ELR (cell line): ENCODE results near the gene BRIP1.
A peak's percentile ranks its signal among the peaks of the same experiment; 100 is the strongest.

Source experiments
- DNase-seq: peaks from one replicate; pipeline ENCODE4 v3.0.0-alpha.2; 2015; ENCODE audit warnings: low read depth

The BRIP1 gene

DNA sequence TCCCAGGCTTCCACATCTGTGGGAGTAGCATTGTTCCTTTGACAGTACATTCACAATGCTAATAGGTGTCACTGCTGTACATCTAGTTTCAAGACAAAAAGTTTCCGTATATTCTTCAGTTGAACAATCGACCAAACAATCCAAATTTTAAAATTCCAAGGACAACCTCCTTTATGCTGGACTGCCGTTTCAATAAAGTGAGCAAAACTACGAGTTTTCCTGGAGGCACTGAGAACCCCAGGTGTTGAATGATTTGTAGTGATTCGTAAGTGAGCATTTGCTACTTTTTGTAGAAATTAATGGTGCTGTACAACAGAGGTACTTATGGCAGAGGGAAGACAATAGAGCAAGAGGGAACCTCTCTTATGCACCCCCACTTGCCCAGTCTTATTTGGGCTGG lies 201.1 kb downstream of the BRIP1 start:
- no peak for DNase-seq

- DNase-seq = no peak
Measured at GRCh38 chr17:61660746-61661485, 202.4 kb downstream of the BRIP1 start.

GRCh38 chr17:61659437-61659836 lies 203.9 kb downstream of the BRIP1 start:
- DNase-seq = peak; percentile 15

DNA sequence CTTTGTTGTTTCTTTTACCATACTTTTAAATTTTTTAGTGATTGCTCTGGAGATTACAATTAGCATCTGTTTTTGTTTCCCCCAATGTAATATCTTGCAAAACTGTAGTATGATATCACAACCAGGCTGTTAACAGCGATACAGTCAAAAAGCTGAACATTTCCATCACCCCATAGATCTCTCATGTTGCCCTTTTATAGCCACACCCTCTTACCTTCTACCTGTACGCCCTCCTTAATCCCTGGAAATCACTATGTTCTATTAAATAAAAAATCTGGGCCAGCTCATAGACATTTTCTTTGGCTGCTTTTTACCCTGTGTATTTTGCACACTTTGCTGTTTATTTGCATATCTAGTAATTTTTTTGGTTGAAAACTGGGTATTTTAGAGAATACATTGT lies 205.1 kb downstream of the BRIP1 start:
- no peak for DNase-seq

- DNase-seq = no peak
Measured at GRCh38 chr17:61657338-61657737, 206.0 kb downstream of the BRIP1 start.

GRCh38 chr17:61656721-61657217 lies 206.6 kb downstream of the BRIP1 start:
- no peak for DNase-seq

DNA sequence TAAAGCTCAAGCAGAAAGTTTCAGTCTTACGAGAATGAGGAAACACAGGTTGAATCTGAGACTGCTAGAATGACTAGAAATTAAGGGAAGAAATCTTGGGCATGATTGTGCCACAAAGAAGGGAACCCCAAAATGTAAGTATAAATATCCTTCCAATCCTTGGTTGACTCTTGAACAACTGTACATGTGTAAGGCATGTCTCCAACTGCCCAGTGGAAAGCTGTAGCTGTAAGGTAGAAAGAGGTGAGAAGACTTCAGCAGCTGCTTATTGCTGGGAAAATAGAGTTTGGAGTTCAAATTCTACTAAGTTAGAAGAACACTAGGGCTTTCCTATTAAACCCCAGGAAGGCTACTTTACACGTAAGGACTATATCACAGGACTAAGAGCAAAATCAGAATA lies 212.6 kb downstream of the BRIP1 start:
- no peak for DNase-seq

DNA sequence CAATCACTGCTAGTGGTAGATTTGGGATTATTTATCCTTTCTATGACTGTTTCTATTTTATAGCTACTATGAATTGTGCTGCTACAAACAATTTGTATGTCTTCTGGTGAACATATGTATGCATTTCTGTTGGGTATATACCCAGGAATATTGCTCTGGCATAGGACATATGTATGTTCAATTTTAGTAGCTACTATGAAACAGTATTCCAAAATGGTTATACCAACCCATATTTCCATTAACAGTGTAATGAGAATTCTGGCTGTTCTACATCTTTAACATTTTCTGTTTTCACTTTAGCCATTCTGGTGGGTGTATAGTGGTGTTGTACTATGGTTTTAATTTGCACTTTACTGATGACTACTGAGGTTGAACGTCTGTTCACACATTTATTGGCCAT lies 214.7 kb downstream of the BRIP1 start:
- no peak for DNase-seq

GRCh38 chr17:61647047-61647446 lies 216.3 kb downstream of the BRIP1 start:
- DNase-seq = peak; percentile 87

GRCh38 chr17:61646482-61646881 lies 216.8 kb downstream of the BRIP1 start:
- DNase-seq = no peak

- DNase-seq = peak; percentile 18
Measured at GRCh38 chr17:61645920-61646319, 217.4 kb downstream of the BRIP1 start.

DNA sequence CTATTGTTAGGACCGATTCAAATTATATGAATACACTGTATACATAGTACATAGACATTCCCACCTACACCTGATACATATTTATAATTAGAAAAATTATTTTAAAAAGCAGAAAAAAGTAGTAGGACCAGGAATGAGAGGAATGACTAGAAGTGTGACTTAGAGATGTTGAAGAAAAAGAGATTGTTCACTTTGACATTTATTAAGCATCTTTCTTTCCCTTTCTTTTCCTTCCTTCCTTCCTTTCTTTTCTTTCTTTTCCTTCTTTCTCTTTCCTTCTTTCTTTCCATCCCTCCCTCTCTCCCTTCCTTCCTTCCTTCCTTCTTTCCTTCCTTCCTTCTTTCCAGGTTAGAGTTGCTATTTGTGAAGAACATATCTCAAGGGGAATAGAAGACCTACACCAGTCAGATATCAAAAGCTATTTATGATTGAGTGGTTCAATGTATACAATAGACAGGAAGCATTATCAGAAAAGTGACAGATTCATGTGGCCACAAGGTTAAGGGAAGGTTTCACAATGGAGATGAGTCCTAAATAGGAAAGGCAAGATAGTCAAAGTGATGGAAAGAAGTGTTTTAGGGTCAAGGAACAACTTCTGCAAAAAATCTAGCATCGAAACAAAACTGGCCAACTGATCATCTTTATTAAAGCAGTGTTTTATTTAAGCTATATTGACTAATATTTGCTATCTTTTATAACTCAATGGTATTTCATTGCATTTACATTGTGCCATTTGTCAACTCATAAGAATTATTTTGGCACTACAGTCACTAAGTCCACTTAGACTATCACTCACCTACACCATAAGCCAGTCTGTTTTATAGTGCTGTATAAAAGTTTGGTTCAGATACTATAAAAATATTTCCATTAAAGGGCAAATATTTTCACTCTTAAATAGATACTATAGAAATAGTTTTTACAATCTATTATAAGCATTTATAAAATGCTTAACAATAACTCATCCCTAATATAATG lies 218.2 kb downstream of the BRIP1 start:
- no peak for DNase-seq

GRCh38 chr17:61642768-61643167 lies 220.6 kb downstream of the BRIP1 start:
- no peak for DNase-seq

DNA sequence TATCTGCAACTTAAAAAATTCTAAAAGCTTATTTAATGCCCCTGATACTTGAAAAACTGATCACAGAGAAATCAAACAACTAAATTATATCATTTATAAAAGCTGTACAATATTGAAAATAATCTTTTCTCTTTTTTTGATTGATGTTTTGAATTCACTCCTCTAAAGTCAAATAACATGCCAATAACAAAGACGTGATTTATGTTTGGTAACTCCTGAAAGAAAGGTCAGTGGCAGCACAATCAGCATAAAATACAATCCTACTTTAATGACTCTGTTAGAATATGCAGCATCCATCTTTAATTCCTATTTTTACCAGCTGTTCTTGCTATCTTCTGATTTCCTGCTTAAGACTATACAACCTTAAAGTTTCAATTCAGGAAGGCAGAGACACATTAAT lies 221.6 kb downstream of the BRIP1 start:
- no peak for DNase-seq

- no peak for DNase-seq
Measured at GRCh38 chr17:61641084-61641483, 222.2 kb downstream of the BRIP1 start.

DNA sequence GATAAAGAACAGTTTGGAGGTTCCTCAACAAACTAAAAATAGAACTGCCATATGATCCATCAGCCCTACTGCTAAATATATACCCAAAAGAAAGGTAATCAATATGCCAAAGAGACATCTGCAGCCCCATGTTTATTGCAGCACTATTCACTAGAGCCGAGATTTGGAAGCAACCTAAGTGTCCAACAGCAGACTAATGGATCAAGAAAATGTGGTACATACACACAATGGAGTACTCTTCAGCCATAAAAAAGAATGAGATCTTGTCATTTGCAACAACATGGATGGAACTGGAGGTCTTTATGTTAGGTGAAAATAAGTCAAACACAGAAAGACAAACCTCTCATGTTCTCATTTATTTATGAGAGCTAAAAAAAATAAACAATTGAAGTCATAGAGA lies 223.5 kb downstream of the BRIP1 start:
- DNase-seq = no peak

DNA sequence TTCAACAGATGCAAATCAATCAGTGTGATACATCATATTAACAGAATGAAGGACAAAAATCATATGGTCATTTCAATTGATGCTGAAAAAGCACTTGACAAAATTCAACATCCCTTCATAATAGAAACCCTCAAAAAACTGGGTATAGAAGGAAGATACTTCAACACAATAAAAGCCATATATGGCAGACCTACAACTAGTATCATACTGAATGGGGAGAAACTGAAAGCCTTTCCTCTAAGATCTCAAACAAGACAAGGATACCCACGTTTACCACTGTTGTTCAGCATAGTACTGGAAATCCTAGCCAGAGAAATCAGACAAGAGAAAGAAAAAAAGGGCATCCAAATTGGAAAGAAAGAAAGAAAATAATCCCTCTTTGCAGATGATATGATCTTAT lies 225.2 kb downstream of the BRIP1 start:
- no peak for DNase-seq

DNA sequence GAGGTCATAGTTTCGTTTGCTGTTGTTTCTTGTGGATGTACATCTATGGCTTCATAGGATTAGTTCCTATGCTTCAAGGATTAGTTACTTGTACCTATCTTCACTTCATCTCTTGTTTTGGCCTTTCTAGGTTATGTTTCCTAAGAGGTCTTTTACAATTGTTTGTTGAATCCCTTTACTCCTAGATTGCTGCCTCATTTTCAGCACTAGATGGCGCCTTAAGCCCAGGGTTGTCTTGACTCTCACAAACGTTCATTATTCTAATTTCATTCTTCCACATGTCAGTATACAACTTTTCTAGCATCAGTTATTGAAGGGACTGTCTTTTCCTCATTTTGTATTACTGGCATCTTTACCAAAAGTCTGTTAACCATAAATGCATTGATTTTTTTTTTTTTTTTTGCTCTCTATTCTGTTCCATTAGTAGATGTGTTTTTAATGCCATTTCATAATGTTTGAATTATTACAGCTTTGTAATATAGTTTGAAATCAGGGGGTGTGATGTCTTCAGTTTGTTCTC lies 227.4 kb downstream of the BRIP1 start:
- peak; percentile 76 for DNase-seq

DNA sequence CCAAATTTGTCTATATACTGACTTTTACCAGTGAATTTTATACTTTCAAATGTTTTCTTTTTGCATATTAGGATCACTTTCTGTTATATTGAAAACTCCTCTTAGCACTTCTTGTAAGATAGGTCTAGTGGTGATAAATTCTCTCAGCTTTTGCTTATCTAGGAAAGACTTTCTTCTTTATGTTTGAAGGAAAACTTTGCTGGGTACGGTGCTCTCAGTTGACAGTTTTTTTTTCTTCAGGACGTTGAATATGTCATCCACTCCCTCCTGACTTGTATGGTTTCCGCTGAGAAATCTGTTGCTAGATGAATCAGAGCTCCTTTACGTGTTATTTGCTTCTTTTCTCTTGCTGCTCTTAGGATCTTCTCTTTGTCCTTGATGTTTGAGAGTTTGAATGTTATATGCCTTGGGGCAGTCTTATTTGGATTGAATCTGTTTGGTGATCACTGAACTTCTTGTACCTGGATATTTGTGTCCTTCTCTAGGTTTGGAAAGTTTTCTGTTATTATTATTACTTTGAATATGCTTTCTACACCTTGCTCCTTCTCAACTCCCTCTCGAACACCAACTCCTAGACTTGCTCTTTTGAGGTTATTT lies 228.3 kb downstream of the BRIP1 start:
- peak; percentile 42 for DNase-seq

GRCh38 chr17:61634011-61634539 lies 229.3 kb downstream of the BRIP1 start:
- no peak for DNase-seq

DNA sequence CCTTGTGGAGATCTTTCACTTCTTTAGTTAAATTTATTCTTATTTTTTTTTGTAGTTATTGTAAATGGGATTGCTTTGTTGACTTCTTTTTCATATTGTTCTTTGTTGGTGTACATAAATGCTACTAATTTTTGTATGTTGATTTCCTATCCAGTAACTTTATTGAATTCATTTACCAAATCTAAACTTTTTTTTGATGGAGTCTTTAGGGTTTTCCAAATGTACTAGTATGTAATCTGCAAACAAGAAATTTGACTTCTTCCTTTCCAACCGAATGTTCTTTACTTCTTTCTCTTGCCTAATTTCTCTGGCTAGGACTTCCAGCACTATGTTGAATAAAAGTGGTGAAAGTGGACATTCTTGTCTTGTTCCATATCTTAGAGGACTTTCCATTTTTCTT lies 230.5 kb downstream of the BRIP1 start:
- DNase-seq = no peak

- DNase-seq = no peak
Measured at GRCh38 chr17:61631800-61632199, 231.5 kb downstream of the BRIP1 start.
